Thoracic aorta (tissue), 2 donors: ENCODE results near the gene GOLGA7B. TPM values are rescaled to one million over a fixed set of nuclear protein-coding genes. Genes with fewer than 3 reads are reported as not detected.

Experiments used
- ATAC-seq: fragments of 150-250 bp; one replicate; pipeline ENCODE4 v1.8.0; 2017; ENCODE audit warnings: low read depth; ENCODE audit not compliant: insufficient number of reproducible peaks, low FRiP score
- DNase-seq: peaks from one replicate; pipeline ENCODE4 v3.0.0-alpha.2; 2020; ENCODE audit warnings: low spot score
- H3K27ac ChIP-seq, 2 donors: fragments of 200-600 bp; sonication (generic); 1 replicate in 1 of 2; 2 replicates in 1 of 2; pipeline ENCODE4 v1.5.1; 2016; ENCODE audit warnings: mild to moderate bottlenecking in 2 of 2, moderate library complexity in 2 of 2
- H3K27me3 ChIP-seq: fragments of 200-600 bp; sonication (generic); replicated peaks from 2 replicates; pipeline ENCODE4 v1.6.0; 2016; ENCODE audit warnings: mild to moderate bottlenecking; ENCODE audit not compliant: insufficient read depth
- H3K36me3 ChIP-seq: fragments of 200-600 bp; sonication (generic); one replicate; pipeline ENCODE4 v1.5.1; 2016
- H3K4me1 ChIP-seq, 2 donors: fragments of 200-600 bp; sonication (generic); 1 replicate in 1 of 2; 2 replicates in 1 of 2; pipeline versions ENCODE4 v1.5.1 to v1.6.0; 2016; ENCODE audit warnings: low read depth in 2 of 2, mild to moderate bottlenecking in 1 of 2; ENCODE audit not compliant: control insufficient read depth in 1 of 2
- H3K4me3 ChIP-seq: fragments of 200-600 bp; sonication (generic); 2 replicates; pipeline ENCODE4 v1.5.1; 2016; ENCODE audit warnings: mild to moderate bottlenecking
- H3K9me3 ChIP-seq: fragments of 200-600 bp; sonication (generic); 2 replicates; pipeline ENCODE4 v1.5.1; 2016
- CTCF ChIP-seq: fragments of 200-600 bp; sonication (generic); IDR thresholded peaks from one replicate; pipeline ENCODE4 v1.5.1; 2019; ENCODE audit warnings: antibody characterized with exemption
- total RNA-seq, 2 donors: library from RNA; depleted of rRNA; stranded (reverse); fragments of >200 nt; gene quantifications; one replicate each; pipeline versions ENCODE4 v1.1.0 to v1.2.3, GENCODE V29; 2016

GOLGA7B gene
- total RNA-seq, 2 donors from 2014 or later, result 0.07 TPM; not detected in 1

DNA sequence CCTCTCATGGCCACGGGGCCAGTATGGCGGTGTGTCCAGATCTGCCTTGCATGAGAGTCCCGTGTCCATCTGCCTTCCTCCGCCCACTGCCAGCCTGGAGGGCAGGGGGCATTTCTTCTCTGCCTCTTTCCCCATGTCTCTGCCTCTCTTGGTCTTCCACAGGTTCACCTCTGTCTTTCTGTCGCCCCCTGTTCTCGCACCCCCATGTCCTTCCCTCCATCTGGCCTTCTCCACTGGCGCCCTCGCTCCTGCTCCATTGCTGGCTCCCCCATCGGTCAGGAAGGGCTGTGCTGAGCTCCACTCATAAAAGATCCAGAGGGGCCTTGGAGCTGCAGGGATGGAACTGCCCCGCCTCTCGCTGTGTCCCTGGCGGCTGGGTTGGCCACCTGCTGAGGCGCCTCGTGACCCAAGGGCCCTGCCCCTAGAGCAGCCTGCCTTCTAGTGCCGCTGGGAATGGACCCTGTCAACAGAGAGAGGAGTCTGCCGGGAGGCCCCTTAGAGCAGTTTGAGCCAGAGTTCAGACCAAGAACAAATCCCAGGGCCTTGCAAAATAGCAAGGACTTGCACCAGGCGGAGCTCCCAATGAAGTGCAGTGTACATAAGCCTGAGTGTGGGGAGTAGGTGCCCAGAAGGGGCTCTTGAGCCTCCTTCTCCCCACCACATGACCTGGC is 42.0 kb downstream of the GOLGA7B start:
- no peaks in the 10 kb centered on the region for H3K36me3 ChIP-seq
- H3K27ac ChIP-seq, result no peak overlapping the region
- H3K9me3 ChIP-seq, result no peaks in the 10 kb centered on the region
- H3K4me1 ChIP-seq, result peaks cover 0 to 4% of the 10 kb centered on the region in 2 donors
- no peak overlapping the region for H3K4me3 ChIP-seq
- DNase-seq (no peak), ATAC-seq (no peak)
- TF ChIP-seq CTCF, result no peak
- H3K27me3 ChIP-seq, result no peaks in the 10 kb centered on the region

GRCh38 chr10:97892506-97892905 is 42.9 kb downstream of the GOLGA7B start:
- TF ChIP-seq CTCF, result no peak
- H3K36me3 ChIP-seq, result no peaks in the 10 kb centered on the region
- H3K4me3 ChIP-seq, result no peak overlapping the region
- ATAC-seq (no peak), DNase-seq (no peak)
- no peaks in the 10 kb centered on the region for H3K27me3 ChIP-seq
- no peaks in the 10 kb centered on the region for H3K9me3 ChIP-seq
- H3K27ac ChIP-seq, result no peak overlapping the region
- H3K4me1 ChIP-seq, result peaks cover 0 to 4% of the 10 kb centered on the region in 2 donors

DNA sequence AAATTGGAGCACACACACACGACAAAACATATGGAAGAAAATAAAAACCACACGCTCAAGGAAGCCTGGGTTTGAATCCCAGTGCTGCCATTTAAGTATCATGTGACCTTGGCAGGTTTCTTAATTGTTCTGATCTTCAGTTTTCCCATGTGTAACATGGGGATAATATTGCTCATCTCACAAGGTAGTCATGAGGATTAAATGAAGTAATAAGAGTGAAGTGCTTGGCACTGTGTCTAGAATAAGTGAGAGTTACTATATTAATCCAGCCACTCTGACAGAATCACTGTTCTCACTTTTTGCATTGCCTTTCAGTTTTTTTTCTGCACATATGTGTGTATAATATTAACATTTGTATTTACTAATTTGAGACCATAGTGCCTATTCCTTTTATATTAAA is 43.3 kb downstream of the GOLGA7B start:
- Histone ChIP-seq H3K27me3 (no peaks in the 10 kb centered on the region), H3K9me3 (no peaks in the 10 kb centered on the region), H3K36me3 (no peaks in the 10 kb centered on the region), H3K4me3 (no peak overlapping the region), H3K4me1 (peaks cover 0 to 4% of the 10 kb centered on the region in 2 donors), H3K27ac (no peak overlapping the region)
- no peak for TF ChIP-seq CTCF
- no peak for DNase-seq
- no peak for ATAC-seq

DNA sequence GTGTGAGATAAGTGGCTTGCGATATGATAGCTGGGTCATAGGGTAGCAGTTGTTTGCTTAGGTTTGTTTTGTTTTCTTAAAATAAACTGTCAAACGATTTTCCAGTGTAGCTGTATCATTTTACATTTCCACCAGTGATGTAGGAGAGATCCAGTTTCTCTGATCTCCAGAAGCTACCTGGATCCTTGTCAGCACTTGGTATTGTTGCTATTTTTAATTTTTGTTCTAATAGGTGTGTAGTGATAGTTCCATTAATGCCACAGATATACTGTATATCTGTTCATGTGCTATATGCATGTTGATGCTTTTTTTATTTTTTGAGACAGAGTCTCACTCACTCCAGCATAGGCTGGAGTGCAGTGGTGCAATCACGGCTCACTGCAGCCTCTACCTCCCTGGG is 44.4 kb downstream of the GOLGA7B start:
- no peak overlapping the region for H3K4me3 ChIP-seq
- ATAC-seq (no peak), DNase-seq (no peak)
- H3K27me3 ChIP-seq, result no peaks in the 10 kb centered on the region
- TF ChIP-seq CTCF, result no peak
- H3K9me3 ChIP-seq, result no peaks in the 10 kb centered on the region
- H3K27ac ChIP-seq, result no peak overlapping the region
- peaks cover 0 to 3% of the 10 kb centered on the region in 2 donors for H3K4me1 ChIP-seq
- H3K36me3 ChIP-seq, result no peaks in the 10 kb centered on the region

GRCh38 chr10:97895084-97895483 is 45.4 kb downstream of the GOLGA7B start:
- Histone ChIP-seq H3K27ac (no peak overlapping the region), H3K36me3 (no peaks in the 10 kb centered on the region), H3K9me3 (no peaks in the 10 kb centered on the region), H3K4me1 (no peaks in the 10 kb centered on the region), H3K27me3 (no peaks in the 10 kb centered on the region), H3K4me3 (no peak overlapping the region)
- TF ChIP-seq CTCF, result no peak
- DNase-seq (no peak), ATAC-seq (no peak)
